HG03521 (cell line): ENCODE measurements around the gene ACACB.

Source experiments
- ATAC-seq: cut with Tn5 transposase; IDR thresholded peaks from one replicate; pipeline ENCODE4 v1.9.1; 2021; ENCODE audit warnings: mild to moderate bottlenecking, moderate library complexity; ENCODE audit not compliant: unreplicated experiment

The ACACB gene

DNA sequence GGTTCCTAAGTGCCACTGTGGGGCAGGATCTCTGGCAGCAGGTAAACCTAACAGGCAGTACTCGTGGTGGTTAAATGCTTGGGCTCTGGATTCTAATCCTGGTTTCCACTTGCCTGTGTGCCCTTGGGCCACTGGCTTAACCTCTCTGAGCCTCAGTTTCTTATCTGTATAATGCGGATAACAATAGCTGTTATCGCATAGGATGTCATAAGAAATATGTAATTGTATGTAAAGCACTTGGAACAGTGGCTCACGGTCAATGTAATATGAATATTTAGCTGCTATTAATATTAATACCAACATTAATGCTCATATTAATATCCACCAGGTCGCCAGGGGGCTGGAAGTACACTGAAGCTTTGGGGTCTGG lies 175.9 kb downstream of the ACACB start:
- ATAC-seq, result no peak

- ATAC-seq, result no peak
These were observed 176.7 kb downstream of the ACACB start for GRCh38 chr12:109293106-109293505.

DNA sequence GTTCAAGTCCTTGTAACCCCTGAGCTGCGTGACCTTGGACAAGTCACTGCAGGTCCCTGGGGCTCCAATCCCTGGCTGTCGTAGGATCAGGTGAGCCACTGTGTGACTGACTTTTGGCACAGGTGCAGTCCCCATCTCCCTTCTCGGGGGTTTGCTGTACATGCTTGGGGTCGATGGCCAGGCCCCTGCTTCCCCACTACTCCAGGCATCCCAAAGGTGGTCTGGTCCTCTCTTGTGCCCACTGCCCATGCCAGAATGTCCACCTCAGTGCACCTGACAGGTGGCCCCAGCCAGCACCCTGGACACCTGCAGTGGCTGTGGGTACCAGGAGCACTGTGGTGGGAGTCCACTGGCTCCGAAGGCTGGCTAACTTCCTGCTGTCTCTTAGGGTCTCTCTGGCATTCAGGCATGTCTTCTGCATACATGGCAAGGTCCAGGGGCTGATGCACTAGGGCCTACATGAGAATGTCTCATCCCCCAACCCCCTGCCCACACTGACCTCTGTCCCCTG lies 178.0 kb downstream of the ACACB start:
- ATAC-seq, result no peak

- no peak for ATAC-seq
These were observed 179.5 kb downstream of the ACACB start for GRCh38 chr12:109295764-109296425.

DNA sequence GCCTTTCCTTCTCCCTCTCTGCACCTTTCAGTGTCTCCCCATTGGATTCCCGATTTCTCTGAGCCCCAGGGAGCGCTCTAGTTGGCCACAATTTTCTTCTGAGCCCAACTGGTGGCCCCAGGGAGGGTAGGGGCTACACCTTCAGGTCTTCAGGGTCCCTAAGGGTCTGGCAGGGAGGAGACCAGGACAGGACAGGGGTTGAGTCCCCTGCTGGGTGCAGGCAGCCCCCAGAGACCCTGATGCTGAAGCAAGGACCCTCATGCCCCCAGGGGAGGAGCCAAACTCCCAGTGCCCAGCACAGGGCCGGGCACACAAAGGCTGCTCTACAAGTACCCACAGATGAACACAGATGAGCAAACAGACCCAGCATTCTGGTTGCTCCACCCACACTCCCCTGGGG lies 180.0 kb downstream of the ACACB start:
- no peak for ATAC-seq

DNA sequence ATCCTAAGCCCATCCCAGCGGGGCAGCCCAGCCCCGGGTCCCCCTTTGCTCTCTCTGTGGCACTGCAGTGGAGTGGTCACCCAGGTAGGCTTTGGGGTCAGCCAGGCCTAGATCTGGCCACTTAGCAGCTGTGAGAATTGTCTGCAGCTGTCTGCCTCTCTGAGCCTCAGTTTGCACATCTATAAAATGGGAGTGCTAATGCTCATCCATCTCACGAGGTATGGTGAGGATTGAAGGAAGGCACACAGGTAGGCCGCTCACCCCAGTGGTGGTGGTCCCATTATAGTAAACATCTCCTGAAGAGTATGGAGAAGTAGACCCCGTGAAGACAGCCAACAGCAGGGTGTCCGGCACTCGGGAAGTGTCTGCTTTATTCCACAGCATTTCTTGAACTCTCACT lies 183.5 kb downstream of the ACACB start:
- no peak for ATAC-seq

DNA sequence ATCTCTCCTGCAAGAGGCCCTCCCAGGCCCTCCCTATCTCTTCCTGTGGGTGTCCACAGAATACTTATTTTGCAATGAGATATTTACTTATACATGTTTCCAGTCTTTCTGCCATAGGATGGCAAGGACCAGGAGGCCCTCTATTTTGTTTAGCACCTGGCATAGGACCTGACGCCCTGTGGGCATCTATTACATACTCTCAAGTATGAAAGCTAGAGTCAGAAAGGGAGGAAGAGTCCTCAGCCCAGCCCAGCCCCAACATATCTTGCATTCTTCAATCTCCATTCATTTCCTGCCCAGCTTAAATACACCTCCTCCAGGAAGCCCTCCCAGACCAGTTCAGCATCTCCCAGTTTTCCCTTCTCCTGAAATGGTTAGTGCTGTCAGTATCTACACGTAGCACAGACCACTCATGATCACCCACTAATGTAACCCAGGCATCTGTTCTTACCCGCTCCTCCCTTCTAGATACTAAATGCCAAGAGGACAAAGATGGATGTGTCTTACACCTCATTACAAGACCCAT lies 185.3 kb downstream of the ACACB start:
- ATAC-seq, result no peak

- no peak for ATAC-seq
These were observed 186.0 kb downstream of the ACACB start for GRCh38 chr12:109302358-109302757.

DNA sequence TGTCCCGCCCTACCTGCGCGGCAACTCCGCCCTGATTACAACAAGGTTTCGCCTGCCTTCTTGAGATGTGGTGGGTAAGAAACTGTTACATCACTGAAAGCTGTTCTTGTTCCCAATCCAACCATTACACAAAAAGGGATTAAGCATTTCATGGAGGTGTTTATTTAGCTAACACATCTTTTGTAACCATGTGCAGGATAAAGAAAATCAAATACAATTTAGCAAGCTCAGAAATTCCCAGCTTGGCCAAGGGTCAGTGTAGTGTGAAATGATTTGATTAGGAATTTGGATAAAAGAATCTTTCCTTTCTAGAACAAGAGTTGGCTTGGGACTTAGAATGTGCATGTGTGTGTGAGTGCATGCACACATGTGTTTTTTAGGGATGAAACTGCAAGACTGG lies 186.4 kb downstream of the ACACB start:
- no peak for ATAC-seq

GRCh38 chr12:109304485-109304884 lies 188.1 kb downstream of the ACACB start:
- no peak for ATAC-seq

GRCh38 chr12:109305547-109305946 lies 189.2 kb downstream of the ACACB start:
- no peak for ATAC-seq

GRCh38 chr12:109307051-109307450 lies 190.7 kb downstream of the ACACB start:
- no peak for ATAC-seq

- ATAC-seq, result no peak
These were observed 192.4 kb downstream of the ACACB start, which contains the start of gene FOXN4 for GRCh38 chr12:109308534-109309380. FOXN4 (minus strand) TSS chr12:109309284; CDS start chr12:109308321, 963 bp downstream.

GRCh38 chr12:109309381-109310246 lies 193.2 kb downstream of the ACACB start:
- no peak for ATAC-seq

DNA sequence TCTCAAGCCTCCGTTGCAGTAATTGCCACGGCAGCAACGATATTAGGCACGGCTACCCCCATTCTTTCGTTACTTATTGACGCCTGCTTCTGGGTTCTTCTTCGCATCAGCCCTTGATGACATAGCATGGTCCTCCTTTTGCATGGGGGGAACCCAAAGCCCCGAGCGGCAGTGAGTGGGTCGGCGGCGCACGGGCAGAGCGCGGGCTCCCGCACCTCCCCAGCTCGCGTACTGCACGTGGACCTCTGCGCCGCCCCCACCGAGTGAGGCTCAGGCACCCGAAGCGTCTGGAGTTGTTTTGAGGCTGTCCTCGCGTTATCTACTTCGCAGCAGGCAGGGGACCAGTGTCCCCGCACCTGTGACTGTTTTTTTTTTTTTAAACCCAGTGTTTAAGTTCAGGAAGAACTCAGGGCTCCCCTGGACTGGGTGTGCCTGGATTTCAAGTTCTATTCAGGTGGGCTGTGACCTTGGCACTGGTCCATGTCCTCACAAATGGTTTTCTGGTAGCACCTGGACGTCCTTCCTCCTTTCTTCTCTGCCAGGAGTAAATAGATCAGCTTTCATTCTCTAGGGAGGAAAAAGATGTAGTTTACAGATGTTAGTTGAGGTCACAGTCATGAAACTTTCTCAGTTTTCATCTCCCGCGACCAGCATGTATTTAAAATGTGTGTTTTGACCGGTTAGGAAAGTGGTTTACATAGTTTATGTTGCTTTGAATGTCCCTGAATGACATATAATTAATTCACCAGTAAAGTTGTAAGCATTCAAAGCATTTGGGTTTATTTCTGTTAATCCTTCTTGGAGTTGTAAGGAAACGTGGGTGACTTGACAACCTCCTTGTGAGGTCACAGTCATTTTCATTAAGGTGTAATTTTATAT lies 194.1 kb downstream of the ACACB start:
- ATAC-seq, result no peak
